ENCODE results near the gene NQO2. TPM values are rescaled to one million over a fixed set of nuclear protein-coding genes. Genes with fewer than 3 reads are reported as not detected.

The NQO2 gene
- total and polyA plus RNA-seq, 2 of the 13 experiments (the other 11 are each of a cell fraction or from before 2014, with no cell fraction given) = 32.2 to 56.5 TPM

DNA sequence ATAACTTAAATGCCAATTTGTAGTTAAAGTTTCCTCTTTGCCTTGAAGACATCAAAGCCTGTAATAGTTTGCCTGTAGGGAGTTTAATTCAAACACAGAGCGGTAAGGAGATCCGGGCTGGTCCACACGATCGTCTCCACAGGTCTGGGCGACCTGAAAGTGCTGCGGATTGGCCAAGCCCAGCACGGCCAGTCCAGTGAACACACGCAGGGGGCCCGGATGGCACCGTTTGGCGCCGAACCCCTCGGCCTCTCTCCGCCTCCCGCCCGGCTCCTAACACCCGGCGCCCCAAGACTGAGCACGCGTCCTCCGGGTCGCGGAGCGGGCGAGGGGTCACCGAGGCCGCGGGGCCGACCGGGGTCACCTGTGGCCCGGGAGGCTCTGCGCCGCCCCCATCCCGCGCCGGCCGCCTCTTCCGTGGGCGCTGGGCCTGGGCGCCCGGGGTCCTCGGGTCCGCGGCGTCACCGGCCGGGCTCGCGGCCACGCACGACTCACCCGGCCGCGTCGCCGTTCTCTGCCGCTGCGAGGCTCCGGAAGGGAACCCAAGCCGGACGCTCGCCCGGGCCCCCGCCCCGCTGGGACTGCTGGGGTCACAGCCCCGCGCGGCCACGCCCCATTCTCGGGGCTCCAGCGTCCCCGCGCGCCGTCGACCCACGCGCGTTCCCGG is 28.8 kb upstream of the NQO2 start (continued):
- TF ChIP-seq ZNF230 (CRISPR knock-in tag; IDR thresholded peaks at IDR 0.05) = no peak
- no peak for TF ChIP-seq ZNF101 (CRISPR knock-in tag; IDR thresholded peaks at IDR 0.05; ENCODE audit: borderline replicate concordance, low read depth)
- TF ChIP-seq ZNF331 (CRISPR knock-in tag; IDR thresholded peaks at IDR 0.05) = no peak
- no peak for TF ChIP-seq FOSL2 (CRISPR knock-in tag; IDR thresholded peaks at IDR 0.05)
- peak; percentile 7 for TF ChIP-seq MXD4 (CRISPR knock-in tag; IDR thresholded peaks at IDR 0.05)
- no peak for TF ChIP-seq ZNF431 (CRISPR knock-in tag; IDR thresholded peaks at IDR 0.05; ENCODE audit: borderline replicate concordance, low read depth)
- 0 out of 2 replicates have a peak, but pooled peaks have one; percentile 6 for TF ChIP-seq ZFP82 (CRISPR knock-in tag; IDR thresholded peaks at IDR 0.05; ENCODE audit: borderline replicate concordance)
- no peak for TF ChIP-seq CENPX (CRISPR knock-in tag; IDR thresholded peaks at IDR 0.05)
- TF ChIP-seq ZNF75D (CRISPR knock-in tag; IDR thresholded peaks at IDR 0.05; ENCODE audit: borderline replicate concordance) = no peak
- TF ChIP-seq ZFY (CRISPR knock-in tag; IDR thresholded peaks at IDR 0.05) = peak; percentile 61
- TF ChIP-seq ZNF562 (CRISPR knock-in tag; IDR thresholded peaks at IDR 0.05; ENCODE audit: borderline replicate concordance) = no peak
- 0 out of 2 replicates have a peak, but pooled peaks have one; percentile 10 for TF ChIP-seq ZBTB3 (CRISPR knock-in tag; IDR thresholded peaks at IDR 0.05; ENCODE audit: borderline replicate concordance, low read depth)
- no peak for TF ChIP-seq ZNF33B (CRISPR knock-in tag; IDR thresholded peaks at IDR 0.05)
- no peak for TF ChIP-seq ZSCAN30 (CRISPR knock-in tag; IDR thresholded peaks at IDR 0.05)
- no peak for TF ChIP-seq TAF15 (IDR thresholded peaks at IDR 0.05; ENCODE audit: low read depth, low read length, poor library complexity, severe bottlenecking)
- TF ChIP-seq AGO2 (optimal IDR thresholded peaks at IDR 0.05; ENCODE audit: low read depth, low read length) = no peak
- no peak for TF ChIP-seq PAF1 (CRISPR knock-in tag; IDR thresholded peaks at IDR 0.05)
- TF ChIP-seq ZNF672 (CRISPR knock-in tag; IDR thresholded peaks at IDR 0.05) = no peak
- peak; percentile 81; the same call in 1 of the 2 replicates for TF ChIP-seq GABPB1 (CRISPR knock-in tag; IDR thresholded peaks at IDR 0.05)
- TF ChIP-seq ZNF354B (CRISPR knock-in tag; IDR thresholded peaks at IDR 0.05) = no peak
- no peak for TF ChIP-seq ATRX (CRISPR knock-in tag; IDR thresholded peaks at IDR 0.05; ENCODE audit: borderline replicate concordance)
- TF ChIP-seq KLF16 (CRISPR knock-in tag; IDR thresholded peaks at IDR 0.05) = no peak
- no peak; the same call in 1 of the 2 replicates for TF ChIP-seq ZMAT3 (CRISPR knock-in tag; conservative IDR thresholded peaks at IDR 0.05)
- TF ChIP-seq GFI1 (CRISPR knock-in tag; IDR thresholded peaks at IDR 0.05; ENCODE audit: borderline replicate concordance) = no peak
- TF ChIP-seq, protein P1, sequence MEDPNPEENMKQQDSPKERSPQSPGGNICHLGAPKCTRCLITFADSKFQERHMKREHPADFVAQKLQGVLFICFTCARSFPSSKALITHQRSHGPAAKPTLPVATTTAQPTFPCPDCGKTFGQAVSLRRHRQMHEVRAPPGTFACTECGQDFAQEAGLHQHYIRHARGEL (CRISPR knock-in tag; IDR thresholded peaks at IDR 0.05) = no peak
- TF ChIP-seq, protein P2, sequence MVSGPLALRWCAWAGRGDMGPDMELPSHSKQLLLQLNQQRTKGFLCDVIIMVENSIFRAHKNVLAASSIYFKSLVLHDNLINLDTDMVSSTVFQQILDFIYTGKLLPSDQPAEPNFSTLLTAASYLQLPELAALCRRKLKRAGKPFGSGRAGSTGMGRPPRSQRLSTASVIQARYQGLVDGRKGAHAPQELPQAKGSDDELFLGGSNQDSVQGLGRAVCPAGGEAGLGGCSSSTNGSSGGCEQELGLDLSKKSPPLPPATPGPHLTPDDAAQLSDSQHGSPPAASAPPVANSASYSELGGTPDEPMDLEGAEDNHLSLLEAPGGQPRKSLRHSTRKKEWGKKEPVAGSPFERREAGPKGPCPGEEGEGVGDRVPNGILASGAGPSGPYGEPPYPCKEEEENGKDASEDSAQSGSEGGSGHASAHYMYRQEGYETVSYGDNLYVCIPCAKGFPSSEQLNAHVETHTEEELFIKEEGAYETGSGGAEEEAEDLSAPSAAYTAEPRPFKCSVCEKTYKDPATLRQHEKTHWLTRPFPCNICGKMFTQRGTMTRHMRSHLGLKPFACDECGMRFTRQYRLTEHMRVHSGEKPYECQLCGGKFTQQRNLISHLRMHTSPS (CRISPR knock-in tag; IDR thresholded peaks at IDR 0.05; ENCODE audit: low read depth) = no peak
- no peak for TF ChIP-seq RBAK (CRISPR knock-in tag; IDR thresholded peaks at IDR 0.05)
- no peak for TF ChIP-seq ZNF605 (CRISPR knock-in tag; IDR thresholded peaks at IDR 0.05)
- TF ChIP-seq, protein P3, sequence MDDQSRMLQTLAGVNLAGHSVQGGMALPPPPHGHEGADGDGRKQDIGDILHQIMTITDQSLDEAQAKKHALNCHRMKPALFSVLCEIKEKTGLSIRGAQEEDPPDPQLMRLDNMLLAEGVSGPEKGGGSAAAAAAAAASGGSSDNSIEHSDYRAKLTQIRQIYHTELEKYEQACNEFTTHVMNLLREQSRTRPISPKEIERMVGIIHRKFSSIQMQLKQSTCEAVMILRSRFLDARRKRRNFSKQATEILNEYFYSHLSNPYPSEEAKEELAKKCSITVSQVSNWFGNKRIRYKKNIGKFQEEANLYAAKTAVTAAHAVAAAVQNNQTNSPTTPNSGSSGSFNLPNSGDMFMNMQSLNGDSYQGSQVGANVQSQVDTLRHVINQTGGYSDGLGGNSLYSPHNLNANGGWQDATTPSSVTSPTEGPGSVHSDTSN (CRISPR knock-in tag; IDR thresholded peaks at IDR 0.05; ENCODE audit: borderline replicate concordance) = no peak
- TF ChIP-seq RXRA (CRISPR knock-in tag; IDR thresholded peaks at IDR 0.05) = no peak; the same call in 1 of the 2 replicates
